GM21360 (cell line): Measurements from ENCODE around the gene PTPRT.

Source experiments
- ATAC-seq: cut with Tn5 transposase; IDR thresholded peaks from one replicate; pipeline ENCODE4 v1.9.1; 2021; ENCODE audit warnings: mild to moderate bottlenecking, moderate library complexity; ENCODE audit not compliant: unreplicated experiment

PTPRT gene

DNA sequence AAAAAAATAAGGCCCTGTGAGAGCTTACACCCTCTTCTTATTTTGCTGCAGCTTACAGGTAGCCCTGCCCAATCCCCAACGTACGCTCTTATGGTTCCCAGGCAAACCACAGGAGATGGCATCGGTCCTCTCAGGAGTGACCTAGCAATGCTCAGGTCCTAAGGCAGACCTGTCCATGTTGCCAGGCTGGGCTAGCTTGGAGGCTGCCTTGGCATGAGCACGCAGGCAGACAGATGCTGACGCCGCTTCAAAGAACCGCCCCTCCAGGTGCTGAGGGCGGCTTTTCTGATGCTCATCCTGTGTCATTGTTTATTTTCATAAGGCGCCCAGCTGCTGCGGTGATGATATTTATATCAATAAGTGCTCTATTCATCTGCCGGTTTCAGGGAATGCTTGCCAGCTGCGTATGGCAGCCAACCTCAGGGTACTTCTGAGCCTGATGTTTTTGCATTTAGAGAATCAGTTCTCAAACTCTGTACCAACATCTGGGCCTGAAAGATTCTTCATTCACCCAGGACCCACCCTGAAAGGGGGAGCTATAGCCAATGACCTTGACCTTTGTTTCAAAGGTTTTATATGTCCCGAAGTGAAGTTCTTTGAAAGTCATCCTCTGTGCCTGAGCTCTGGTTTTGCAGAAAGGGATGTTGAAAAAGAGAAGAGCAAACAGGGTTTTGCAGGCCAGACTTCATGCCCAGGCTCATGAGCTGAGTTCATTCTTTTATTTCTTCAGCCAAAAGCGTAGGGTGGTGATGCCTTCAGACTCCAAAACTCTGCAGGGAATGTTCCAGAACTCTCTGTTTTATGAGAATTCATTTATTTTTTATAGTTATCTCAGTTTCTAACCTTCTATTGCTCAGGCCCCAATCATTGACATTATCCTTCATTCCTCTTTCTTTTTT, 1095.9 kb downstream of the PTPRT start:
- ATAC-seq = no peak

DNA sequence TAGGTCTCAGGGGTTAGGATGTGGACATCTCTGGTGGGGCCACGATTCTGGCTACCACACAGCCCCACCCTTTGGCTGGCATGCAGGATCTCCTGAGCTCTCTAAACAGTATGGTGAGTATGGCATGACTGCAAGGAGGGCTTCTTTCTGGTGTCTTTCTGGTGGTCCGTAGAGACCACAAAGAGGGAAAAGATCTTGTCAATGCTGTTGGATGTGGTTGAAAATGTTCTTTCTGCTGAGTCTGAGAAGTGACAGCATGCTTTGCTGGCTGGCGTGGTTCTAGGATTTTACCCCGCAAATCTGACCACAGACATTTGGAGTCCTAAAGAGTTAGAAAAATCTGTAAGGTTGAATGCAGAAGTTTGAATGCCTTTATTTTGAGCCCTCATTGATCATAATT, 1096.7 kb downstream of the PTPRT start:
- ATAC-seq = no peak

DNA sequence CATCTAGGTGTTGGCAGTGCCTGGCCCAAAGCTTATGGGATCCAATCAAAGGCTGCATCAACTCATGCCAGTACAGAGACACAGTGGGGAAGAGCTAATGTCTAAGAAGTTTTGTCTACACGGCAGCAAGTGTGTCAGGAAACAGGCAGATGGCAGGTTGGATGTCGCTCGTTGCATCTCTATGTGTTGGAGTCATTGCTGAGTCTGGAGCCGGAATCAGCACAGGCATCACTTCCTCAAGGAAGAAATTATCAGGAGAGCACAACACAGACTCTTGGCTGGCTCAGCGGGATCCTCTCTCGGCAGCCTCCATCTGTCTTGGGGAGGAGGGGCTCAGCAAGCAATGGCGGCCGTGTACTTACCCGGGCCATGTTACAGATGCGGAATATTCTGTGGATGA, 1104.3 kb downstream of the PTPRT start:
- no peak for ATAC-seq

DNA sequence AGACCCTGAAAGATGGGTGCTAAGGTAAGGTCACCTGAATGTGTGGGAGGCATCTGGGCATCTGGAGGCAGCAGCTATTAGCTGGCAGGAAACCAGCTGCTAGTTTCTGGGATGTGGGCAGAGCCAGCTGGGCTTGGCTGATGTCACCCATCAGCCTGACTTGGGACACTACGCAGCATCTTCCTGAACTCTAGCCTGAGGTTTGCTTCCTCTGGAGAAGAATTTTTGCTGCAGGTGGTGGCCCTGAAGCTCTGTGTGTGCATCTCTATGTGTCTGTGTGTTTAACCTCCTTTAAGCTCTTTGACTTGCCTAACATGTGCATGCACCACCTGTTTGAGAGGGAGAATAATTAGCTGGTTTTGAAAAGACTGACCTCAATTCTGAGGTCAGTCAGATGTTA, 1106.4 kb downstream of the PTPRT start:
- no peak for ATAC-seq

DNA sequence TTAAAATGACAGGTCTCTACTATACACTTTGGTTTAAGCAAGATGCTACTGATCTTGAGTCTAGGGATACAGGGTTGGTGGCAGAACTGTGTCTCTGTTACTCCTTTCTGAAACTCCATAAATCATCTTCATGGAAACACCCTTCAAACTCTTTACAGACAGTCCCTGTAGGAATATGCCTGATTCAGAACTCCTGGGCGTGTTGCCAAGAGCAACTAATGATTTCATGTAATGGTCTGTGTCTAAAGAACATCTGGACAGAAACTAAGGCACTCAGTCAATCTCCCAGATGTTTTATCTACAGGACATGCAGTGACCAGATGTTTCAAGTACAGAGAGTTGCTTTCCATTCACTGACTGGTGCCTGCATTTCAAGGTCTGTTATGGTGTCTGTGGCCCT, 1107.1 kb downstream of the PTPRT start:
- no peak for ATAC-seq

DNA sequence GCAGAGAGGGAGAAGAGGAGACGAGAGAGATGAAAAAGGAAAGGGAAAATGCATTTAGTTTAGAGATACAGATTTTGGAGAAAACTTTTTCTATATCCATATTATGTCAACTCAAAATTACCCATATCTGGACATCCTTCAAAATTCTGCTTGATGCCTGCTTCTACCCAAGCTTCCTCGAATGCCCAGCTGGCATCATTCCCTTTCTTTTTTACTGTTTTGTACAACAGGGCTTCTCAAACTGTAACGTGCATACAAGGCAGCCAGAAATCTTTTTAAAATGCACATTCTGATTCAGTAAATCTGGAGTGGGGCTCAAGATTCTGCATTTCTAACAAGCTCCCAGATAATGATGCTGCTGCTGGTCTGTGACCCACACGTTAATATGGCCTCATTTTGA, 1108.8 kb downstream of the PTPRT start:
- no peak for ATAC-seq

DNA sequence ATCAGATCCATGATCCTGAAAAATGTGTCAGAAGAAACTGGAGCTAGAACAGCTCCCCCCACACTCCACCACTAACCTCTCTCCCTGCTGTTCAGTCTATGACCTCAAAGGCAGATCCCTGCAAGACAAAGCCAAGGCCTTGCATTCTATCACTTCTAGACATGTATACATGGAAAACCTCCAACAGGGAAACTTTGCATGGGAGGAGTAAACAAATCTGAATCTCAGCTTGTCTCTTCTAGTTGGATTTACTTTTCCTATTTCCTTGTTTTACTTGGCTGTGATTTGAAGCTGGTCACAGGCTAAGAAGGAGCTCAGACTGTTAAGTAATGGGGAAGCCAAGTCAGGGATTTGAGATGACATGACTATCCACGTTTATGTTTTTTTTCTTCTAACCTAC, 1114.8 kb downstream of the PTPRT start:
- ATAC-seq = no peak

DNA sequence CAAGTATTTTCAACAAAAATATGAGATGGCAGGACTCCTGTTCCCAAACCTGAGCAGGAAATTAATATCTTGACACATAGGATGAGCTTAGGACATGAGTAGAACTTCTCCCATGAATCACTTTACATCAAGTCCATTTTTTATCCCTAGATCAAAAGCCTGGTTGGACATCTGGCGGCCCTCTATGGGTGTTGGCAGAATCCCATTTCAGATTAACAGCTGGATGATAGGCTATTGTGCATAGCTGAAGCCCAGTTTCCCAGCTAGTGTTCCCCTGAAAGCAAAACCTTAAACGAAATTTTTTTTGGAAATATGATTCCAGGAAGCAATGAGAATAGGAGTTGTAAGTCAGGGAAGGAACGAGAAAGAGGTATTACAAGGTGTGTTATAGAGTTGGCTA, 1122.1 kb downstream of the PTPRT start:
- ATAC-seq = no peak

DNA sequence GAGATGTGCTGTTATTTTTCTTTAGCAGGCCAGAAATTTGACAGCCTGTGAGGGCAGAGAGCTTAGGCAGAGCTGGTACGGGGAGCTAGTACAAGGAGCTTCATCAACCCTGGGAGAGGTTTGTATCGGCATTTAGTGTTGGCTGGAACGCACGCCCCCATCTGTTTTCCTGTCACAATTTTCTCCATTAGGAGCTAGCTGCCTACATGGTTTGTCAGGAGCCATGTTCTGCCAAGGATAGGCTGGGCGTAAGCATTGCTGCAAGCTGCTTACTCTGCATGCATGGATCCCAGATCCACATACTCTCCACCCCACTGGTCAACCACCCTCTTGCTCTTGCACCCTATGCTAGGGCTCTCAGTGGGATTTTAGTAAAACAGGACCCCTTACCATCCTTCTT, 1122.5 kb downstream of the PTPRT start:
- no peak for ATAC-seq

DNA sequence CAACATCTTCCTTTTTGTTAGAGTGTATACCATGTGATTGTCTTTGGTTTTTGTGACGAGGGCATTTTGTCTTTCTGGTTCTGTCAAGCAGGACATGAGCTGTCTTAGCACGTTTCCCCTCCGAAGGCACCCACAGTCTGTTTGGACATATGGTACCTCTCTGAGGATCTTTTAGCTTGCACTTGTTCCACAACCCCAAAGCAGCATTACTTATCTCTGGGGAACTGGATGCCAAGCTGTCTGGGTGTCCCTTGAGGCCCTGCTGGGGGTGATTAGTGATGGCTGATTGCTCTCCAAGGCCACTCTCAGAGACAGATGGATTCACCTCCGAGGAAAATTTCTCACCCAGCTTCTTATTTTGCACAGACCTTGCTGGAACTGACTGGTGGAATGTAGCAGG, 1126.6 kb downstream of the PTPRT start:
- ATAC-seq = no peak

DNA sequence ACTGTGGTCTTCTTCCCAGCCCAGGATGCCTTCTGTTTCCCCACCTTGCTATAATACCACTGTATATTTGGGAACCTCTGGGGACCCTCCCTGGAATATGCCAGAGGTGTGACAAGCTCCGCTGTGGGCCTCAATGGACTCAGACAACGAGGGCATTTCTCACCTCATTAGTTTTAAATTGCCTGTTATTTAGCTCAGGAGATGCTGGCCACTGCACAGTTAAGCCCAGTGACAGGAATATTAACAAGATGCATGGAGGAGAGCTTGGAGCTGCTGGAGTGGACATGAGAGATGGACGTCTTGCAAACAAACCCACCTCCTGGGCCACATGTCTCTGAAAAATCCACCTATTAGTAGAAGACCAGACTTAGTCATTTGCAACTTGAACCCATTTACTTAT, 1136.4 kb downstream of the PTPRT start:
- no peak for ATAC-seq

DNA sequence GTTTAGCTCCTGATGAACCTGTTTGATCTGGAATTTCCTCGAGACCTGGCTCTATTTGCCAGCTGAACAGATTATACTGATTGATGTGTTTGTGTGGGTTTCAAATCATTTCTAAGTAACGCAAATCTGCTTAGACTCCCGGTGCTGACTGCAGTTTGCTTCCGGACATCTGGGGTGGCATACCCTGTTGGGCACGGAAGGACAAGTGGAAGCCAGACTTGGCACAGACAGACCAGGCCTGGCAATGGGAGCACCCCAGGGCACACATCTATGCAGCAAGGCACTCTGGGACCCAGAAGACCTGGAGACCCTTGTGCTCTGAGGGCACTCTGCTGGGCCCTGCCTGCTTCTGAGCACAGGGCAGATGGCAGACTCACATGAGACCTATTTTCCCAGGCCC, 1137.8 kb downstream of the PTPRT start:
- ATAC-seq = no peak

DNA sequence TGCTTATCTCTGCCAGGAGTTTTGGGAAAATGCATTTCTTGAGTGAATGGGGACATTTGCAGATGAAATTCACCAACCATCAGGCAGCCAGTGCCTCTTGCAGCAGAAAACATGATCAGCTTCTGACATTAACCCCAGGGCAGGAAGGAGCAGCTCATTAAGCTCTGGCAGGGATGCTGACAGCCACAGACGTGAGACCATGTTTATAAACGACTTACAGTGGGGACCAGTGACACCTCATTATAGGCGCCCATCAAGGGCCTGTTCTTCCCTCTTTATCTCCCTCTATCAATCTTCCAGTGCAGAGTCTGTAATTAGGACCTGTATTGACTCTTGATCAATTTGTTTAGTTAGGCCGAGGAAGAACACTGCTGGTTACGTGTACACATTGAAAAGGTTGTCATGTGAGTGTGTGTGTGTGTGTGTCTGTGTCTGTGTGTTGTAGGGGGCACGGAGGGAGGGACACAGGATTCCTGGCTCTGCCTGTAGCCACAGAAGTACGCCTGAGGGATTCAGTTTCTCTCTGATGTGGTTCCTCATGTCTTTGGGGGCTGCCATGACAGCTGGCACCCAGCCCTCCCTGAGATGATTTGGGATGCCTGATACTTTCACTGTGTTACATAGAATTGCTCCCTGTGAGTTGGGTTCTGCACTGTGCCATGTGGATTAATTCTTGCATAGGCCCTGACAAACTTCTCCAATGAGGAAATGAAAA, 1143.2 kb downstream of the PTPRT start:
- no peak for ATAC-seq

DNA sequence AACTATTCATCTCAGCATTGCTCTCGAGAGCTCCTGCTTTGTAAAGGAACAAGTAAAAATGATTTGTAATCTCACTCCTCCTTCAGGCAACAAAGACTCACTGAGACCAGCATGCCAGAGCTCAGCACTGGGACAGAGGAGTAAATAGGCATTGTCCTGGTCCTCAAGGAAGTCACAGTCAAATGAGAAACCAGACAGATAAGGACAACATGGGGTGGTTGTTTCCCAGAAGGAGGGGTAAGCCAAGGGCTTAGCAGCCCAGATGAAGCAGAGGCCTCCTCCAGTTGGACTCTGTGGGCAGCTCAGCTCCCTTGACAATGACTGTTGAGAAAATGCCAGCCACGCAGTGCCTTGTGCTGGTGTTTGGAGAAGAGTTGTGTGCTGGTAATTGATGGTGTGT, 1145.8 kb downstream of the PTPRT start:
- ATAC-seq = no peak

DNA sequence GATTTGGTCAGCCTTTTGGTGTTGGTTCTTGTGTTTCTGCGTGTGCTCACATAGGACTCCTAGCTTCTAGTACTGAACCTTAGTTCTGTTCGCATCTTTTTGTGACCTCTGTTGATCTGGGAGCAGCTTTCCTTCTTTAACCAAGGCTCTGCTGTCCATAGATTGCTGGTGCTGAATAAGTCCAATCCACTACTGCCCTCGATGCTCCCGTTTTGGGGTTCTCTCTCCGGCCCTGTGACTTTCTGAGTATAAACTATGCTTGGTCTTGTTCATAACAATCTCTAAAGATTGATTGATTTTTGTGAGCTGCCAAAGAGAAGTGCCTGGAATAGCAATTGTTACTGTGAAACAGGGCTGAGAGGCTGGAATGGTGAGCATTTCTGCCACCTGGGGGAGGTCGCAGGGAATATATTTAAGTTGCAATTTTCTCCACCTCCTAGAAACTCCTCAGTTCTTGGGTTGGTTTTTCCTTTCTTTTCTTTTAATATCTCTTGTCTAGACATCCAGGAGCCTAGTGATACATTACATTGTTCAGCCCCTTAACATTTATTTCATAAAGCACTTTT, 1148.6 kb downstream of the PTPRT start:
- ATAC-seq = no peak

DNA sequence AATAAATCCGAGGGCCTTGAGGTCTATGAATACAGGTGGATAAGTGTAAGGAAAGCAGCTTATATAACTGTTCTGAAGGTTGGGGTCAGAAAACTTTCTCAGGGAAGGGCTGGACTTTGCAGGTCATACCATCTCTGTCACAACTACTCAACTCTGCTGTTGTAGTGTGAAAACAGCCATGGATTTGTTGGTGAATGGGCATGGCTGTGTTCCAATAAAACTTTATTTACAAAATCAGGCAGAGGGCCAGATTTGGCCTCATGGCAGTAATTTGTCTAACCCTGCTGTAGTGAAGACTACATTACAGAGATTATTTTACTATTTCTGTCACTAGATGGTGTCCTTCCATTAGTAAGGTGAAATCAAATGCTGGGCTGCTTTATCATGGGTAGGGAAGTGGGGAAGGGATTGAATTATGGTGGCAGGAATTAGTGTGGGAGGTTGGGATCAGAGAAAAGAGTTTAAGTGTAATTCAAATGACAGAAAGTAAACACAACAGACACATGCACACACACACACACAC, 1161.9 kb downstream of the PTPRT start:
- no peak for ATAC-seq

DNA sequence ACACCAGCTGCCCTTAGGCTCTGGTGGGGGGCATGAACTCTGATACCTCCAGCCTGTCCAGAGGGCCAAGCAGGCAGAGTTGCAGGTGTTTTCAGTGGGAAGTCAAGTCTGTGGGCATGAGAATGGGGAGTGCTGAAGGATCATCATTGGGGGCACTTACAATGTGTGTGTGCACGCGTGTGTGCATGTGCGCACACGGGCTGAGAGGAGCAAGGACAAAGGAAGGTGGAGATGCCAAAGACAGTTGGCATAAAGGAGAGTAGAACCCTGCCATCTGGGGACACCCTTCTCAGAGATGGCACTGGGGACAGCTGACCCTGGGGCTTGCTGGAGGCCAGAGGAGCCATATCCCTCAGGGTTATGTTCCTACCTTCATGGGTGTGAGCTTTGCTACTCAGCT, 1163.1 kb downstream of the PTPRT start:
- no peak for ATAC-seq

DNA sequence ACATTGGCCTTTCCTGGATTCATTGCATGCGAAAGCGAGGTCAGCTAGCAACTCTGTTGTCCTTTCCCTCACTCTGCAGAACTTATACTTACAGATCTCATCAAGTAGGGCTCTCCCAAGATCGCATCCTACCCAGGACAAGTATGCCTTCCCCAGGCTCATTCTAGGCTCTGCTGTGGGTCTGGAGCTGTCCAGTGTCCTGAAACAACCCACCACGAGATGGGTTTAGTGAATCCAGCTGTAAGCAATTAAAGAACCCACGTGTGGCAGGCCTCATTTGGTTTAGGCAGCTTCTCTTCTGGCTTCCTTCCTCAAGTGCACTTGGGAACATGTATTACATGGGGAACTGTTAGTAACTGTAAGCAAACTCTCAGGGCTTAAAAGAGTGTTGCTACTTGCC, 1165.1 kb downstream of the PTPRT start:
- ATAC-seq = no peak
